ENCODE measurements around the gene CBX3.

DNA sequence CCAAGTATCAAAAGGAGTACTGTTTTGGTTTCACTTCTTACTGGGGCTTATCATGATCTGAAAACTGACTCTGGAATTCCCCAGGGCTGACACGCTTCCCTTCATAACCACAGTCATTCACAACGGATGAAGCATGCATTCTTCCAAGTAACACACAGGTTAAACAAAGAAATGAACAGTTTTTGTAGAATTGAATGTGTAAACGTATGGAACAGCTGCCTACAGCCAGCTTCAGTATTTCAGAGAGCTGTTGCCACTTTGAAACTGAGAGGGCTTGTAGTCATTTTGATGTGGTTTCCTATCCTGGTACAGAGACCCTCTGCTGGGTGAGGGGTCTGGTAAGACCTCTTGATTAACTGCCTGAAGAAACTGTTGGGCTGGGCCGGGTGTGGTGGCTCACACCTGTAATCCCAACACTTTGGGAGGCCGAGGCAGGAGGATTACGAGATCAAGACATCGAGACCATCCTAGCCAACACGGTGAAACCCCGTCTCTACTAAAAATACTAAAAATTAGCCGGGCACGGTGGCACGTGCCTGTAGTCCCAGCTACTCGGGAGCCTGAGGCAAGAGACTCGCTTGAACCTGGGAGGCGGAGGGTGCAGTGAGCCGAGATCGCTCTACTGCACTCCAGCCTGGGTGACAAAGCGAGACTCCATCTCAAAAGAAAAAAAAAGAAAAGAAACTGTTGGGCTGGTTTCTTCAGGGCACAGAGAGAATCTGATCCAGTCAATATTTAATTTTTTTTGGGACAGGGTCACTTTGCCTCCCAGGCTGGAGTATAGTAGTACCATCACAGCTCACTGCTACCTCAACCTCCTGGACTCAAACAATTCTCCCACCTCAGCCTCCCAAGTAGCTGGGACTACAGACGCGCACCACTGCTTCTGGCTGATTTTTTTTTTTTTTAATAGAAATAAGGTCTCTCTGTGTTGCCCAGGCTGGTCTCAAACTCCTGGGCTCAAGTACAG is 44.8 kb upstream of the CBX3 start:
- TF ChIP-seq POLR2A (IDR thresholded peaks at IDR 0.05; ENCODE audit: low read length) (no peak), GATA1 (IDR thresholded peaks at IDR 0.05; ENCODE audit: low read depth, low read length) (no peak)

Measured in erythroblast (primary cell).